PC-9 (cell line): ENCODE measurements around the gene GAA.

ENCODE experiments used
- CTCF ChIP-seq: fragments of 200-600 bp; sonication (generic); conservative IDR thresholded peaks from 2 replicates; pipeline ENCODE4 v1.6.1; 2017; ENCODE audit warnings: mixed run types, antibody characterized with exemption, mild to moderate bottlenecking, moderate library complexity
- EZH2 ChIP-seq: fragments of 200-600 bp; sonication (generic); IDR thresholded peaks from 2 replicates; pipeline ENCODE4 v1.8.0; 2017; ENCODE audit warnings: antibody characterized with exemption, low read depth

GRCh38 chr17:80070375-80071115 is 30.8 kb upstream of the GAA start:
- no peak for TF ChIP-seq CTCF
- no peak for TF ChIP-seq EZH2
